ENCODE results near the gene PRICKLE2. TPM values are rescaled to one million over a fixed set of nuclear protein-coding genes. Genes with fewer than 3 reads are reported as not detected.

Gene PRICKLE2
- 6.3 and 8.0 TPM in 2 replicates for polyA plus RNA-seq (2011; rRNA removed)
- 1.0 and 1.2 TPM in 2 replicates for polyA plus RNA-seq (2012; cell fraction: cytosol; rRNA removed)
- polyA plus RNA-seq (2012; cell fraction: nucleus; rRNA removed), result 4.5 and 4.8 TPM in 2 replicates
- polyA plus RNA-seq (2017; fragmentation: RNase III; extraction: RNeasy Plus Mini Kit Qiagen cat#74134 plus additional on column Dnase treatment), result 4.9 to 6.2 TPM (median 5.3 TPM) in 3 replicates
- polyA minus RNA-seq (2011; rRNA and poly(A)+ RNA removed), result 35.2 and 39.1 TPM in 2 replicates

GRCh38 chr3:64224826-64225610 lies at the start of gene PRICKLE2:
Gene PRICKLE2, minus strand, starts transcription at chr3:64225466. Its CDS starts 26,539 bp downstream, at chr3:64198927.
- CTCF ChIA-PET, result interaction anchor here (0.6 to 5.9 kb wide), 39 partner anchors 8 to 1427 kb away, joined by 3 to 41 read pairs (median 5); partner anchors contain the start of gene PSMD6
- Histone ChIP-seq H3K27ac (peak within 1 kb of the TSS; percentile 91 to 93), H3K4me1 (peaks cover 33% of the 10 kb centered on the region), H3K4me2 (peak within 1 kb of the TSS; percentile 76), H3K4me3 (peak within 1 kb of the TSS; percentile 70), H3K9me3 (no peaks in the 10 kb centered on the region)
- POLR2A ChIA-PET, result interaction anchor here (0.7 to 2.1 kb wide), 6 partner anchors 9 to 268 kb away, joined by 3 to 14 read pairs (median 6); no protein-coding TSS in a partner anchor
- FAIRE-seq (no peak), ATAC-seq (peak; percentile 88 to 92), DNase-seq (ENCODE audit: low read depth in 1 of 2, low spot score in 1 of 2) (peak; percentile 69 to 90)
- 7% methylated on average over 10 of the region's 13 CpGs for WGBS (ENCODE audit: missing lambda C conversion rate)
- no peak for TF ChIP-seq ESRRA (IDR thresholded peaks at IDR 0.05; ENCODE audit: borderline replicate concordance, low read length)
- TF ChIP-seq EHMT2 (IDR thresholded peaks at IDR 0.05; ENCODE audit: low read depth), result no peak
- TF ChIP-seq, protein P1, sequence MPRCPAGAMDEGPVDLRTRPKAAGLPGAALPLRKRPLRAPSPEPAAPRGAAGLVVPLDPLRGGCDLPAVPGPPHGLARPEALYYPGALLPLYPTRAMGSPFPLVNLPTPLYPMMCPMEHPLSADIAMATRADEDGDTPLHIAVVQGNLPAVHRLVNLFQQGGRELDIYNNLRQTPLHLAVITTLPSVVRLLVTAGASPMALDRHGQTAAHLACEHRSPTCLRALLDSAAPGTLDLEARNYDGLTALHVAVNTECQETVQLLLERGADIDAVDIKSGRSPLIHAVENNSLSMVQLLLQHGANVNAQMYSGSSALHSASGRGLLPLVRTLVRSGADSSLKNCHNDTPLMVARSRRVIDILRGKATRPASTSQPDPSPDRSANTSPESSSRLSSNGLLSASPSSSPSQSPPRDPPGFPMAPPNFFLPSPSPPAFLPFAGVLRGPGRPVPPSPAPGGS (IDR thresholded peaks at IDR 0.05), result no peak
- no peak for TF ChIP-seq GATA3 (IDR thresholded peaks at IDR 0.05; ENCODE audit: borderline replicate concordance)
- TF ChIP-seq KDM5A (IDR thresholded peaks at IDR 0.05), result no peak
- TF ChIP-seq, protein P2, sequence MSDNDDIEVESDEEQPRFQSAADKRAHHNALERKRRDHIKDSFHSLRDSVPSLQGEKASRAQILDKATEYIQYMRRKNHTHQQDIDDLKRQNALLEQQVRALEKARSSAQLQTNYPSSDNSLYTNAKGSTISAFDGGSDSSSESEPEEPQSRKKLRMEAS (IDR thresholded peaks at IDR 0.05), result peak; percentile 31; the same call in 1 of the 2 replicates
- TF ChIP-seq HDAC2 (IDR thresholded peaks at IDR 0.05), result no peak
- peak in 1 of 2 experiments; percentile 48; a peak in 1 of 5 replicates for TF ChIP-seq JUN (IDR thresholded peaks at IDR 0.05)
- TF ChIP-seq MAFK (IDR thresholded peaks at IDR 0.05; ENCODE audit: partially characterized antibody), result peak; percentile 86
- no peak for TF ChIP-seq REST (IDR thresholded peaks at IDR 0.05)
- no peak for TF ChIP-seq NPAS2 (CRISPR knock-in tag; IDR thresholded peaks at IDR 0.05; ENCODE audit: borderline replicate concordance)
- peak; percentile 58 for TF ChIP-seq SMC3 (IDR thresholded peaks at IDR 0.05)
- no peak for TF ChIP-seq JUNB (IDR thresholded peaks at IDR 0.05)
- no peak for TF ChIP-seq FOSL2 (IDR thresholded peaks at IDR 0.05)
- no peak for TF ChIP-seq FOSL2 (CRISPR knock-in tag; IDR thresholded peaks at IDR 0.05)
- no peak for TF ChIP-seq FOXS1 (CRISPR knock-in tag; IDR thresholded peaks at IDR 0.05)
- peak; percentile 54 to 64 for TF ChIP-seq RAD21 (conservative IDR thresholded peaks at IDR 0.05 in 1 of 2, IDR thresholded peaks at IDR 0.05 in 1 of 2)
- TF ChIP-seq SREBF2 (IDR thresholded peaks at IDR 0.05), result no peak
- no peak for TF ChIP-seq RNF2 (IDR thresholded peaks at IDR 0.05; ENCODE audit: borderline replicate concordance, low read depth)
- TF ChIP-seq, protein P3, sequence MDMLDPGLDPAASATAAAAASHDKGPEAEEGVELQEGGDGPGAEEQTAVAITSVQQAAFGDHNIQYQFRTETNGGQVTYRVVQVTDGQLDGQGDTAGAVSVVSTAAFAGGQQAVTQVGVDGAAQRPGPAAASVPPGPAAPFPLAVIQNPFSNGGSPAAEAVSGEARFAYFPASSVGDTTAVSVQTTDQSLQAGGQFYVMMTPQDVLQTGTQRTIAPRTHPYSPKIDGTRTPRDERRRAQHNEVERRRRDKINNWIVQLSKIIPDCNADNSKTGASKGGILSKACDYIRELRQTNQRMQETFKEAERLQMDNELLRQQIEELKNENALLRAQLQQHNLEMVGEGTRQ (IDR thresholded peaks at IDR 0.05), result no peak; the same call in 1 of the 2 replicates
- TF ChIP-seq CTCF (IDR thresholded peaks at IDR 0.05), result peak; percentile 37
- no peak for TF ChIP-seq CEBPB (IDR thresholded peaks at IDR 0.05)
- no peak for TF ChIP-seq CHD2 (IDR thresholded peaks at IDR 0.05; ENCODE audit: low read length, partially characterized antibody)
- TF ChIP-seq, protein P4, sequence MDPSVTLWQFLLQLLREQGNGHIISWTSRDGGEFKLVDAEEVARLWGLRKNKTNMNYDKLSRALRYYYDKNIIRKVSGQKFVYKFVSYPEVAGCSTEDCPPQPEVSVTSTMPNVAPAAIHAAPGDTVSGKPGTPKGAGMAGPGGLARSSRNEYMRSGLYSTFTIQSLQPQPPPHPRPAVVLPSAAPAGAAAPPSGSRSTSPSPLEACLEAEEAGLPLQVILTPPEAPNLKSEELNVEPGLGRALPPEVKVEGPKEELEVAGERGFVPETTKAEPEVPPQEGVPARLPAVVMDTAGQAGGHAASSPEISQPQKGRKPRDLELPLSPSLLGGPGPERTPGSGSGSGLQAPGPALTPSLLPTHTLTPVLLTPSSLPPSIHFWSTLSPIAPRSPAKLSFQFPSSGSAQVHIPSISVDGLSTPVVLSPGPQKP (IDR thresholded peaks at IDR 0.05; ENCODE audit: low read depth, low read length), result no peak
- TF ChIP-seq MAZ (IDR thresholded peaks at IDR 0.05; ENCODE audit: borderline replicate concordance, low read depth, low read length), result no peak
- TF ChIP-seq EP300 (IDR thresholded peaks at IDR 0.05), result no peak
- no peak for TF ChIP-seq EHF (CRISPR knock-in tag; IDR thresholded peaks at IDR 0.05)
- TF ChIP-seq FOSB (CRISPR knock-in tag; IDR thresholded peaks at IDR 0.05), result no peak
- TF ChIP-seq ZFP36 (IDR thresholded peaks at IDR 0.05; ENCODE audit: borderline replicate concordance, partially characterized antibody), result no peak
- no peak for TF ChIP-seq NFE2L2 (conservative IDR thresholded peaks at IDR 0.05; ENCODE audit: low read length)
- no peak for TF ChIP-seq TFCP2L1 (CRISPR knock-in tag; IDR thresholded peaks at IDR 0.05)
- TF ChIP-seq ZC3H11A (IDR thresholded peaks at IDR 0.05), result no peak
